Measurements from ENCODE around the gene BACH2. TPM values are rescaled to one million over a fixed set of nuclear protein-coding genes. Genes with fewer than 3 reads are reported as not detected.

Gene BACH2
- polyA plus RNA-seq, 1 donor: 11.4 TPM

GRCh38 chr6:90097356-90097755 is 199.3 kb downstream of the BACH2 start:
- DNase-seq: no peak

GRCh38 chr6:90096818-90097217 is 199.8 kb downstream of the BACH2 start:
- no peak for DNase-seq

GRCh38 chr6:90095788-90096187 is 200.9 kb downstream of the BACH2 start:
- DNase-seq: no peak

GRCh38 chr6:90095145-90095544 is 201.5 kb downstream of the BACH2 start:
- no peak for DNase-seq

- no peak for DNase-seq
Observed at GRCh38 chr6:90093558-90094073, 203.0 kb downstream of the BACH2 start.

- DNase-seq: no peak
Observed at GRCh38 chr6:90090866-90091265, 205.8 kb downstream of the BACH2 start.

GRCh38 chr6:90088009-90088408 is 208.6 kb downstream of the BACH2 start:
- DNase-seq: no peak

GRCh38 chr6:90087106-90087833 is 209.4 kb downstream of the BACH2 start:
- no peak for DNase-seq

GRCh38 chr6:90086517-90086916 is 210.1 kb downstream of the BACH2 start:
- DNase-seq: no peak

GRCh38 chr6:90083891-90084290 is 212.8 kb downstream of the BACH2 start:
- DNase-seq: no peak

GRCh38 chr6:90082847-90083246 is 213.8 kb downstream of the BACH2 start:
- no peak for DNase-seq

- no peak for DNase-seq
Observed at GRCh38 chr6:90080876-90081481, 215.7 kb downstream of the BACH2 start.

GRCh38 chr6:90079560-90080490 is 216.8 kb downstream of the BACH2 start:
- no peak for DNase-seq

- DNase-seq: no peak
Observed at GRCh38 chr6:90078513-90079289, 217.9 kb downstream of the BACH2 start.

GRCh38 chr6:90076511-90077415 is 219.9 kb downstream of the BACH2 start:
- DNase-seq: no peak

GRCh38 chr6:90074161-90074850 is 222.3 kb downstream of the BACH2 start:
- no peak for DNase-seq

- DNase-seq: no peak
Observed at GRCh38 chr6:90072935-90073464, 223.6 kb downstream of the BACH2 start.

- DNase-seq: no peak
Observed at GRCh38 chr6:90072501-90072900, 224.1 kb downstream of the BACH2 start.

- DNase-seq: no peak
Observed at GRCh38 chr6:90068703-90069523, 227.7 kb downstream of the BACH2 start.

All from left kidney (tissue), 2 donors.